ENCODE data around the gene SMCR8.

- TF ChIP-seq CTCF (conservative IDR thresholded peaks at IDR 0.05) = no peak
- no peak for TF ChIP-seq ZFX (IDR thresholded peaks at IDR 0.05)
Measured at GRCh38 chr17:18320301-18320700, 5.2 kb downstream of the SMCR8 start.
